ENCODE results near the gene MKRN2. TPM values are rescaled to one million over a fixed set of nuclear protein-coding genes. Genes with fewer than 3 reads are reported as not detected.

MKRN2 gene
- total RNA-seq, 1 experiment from 2014 or later = 27.9 TPM

DNA sequence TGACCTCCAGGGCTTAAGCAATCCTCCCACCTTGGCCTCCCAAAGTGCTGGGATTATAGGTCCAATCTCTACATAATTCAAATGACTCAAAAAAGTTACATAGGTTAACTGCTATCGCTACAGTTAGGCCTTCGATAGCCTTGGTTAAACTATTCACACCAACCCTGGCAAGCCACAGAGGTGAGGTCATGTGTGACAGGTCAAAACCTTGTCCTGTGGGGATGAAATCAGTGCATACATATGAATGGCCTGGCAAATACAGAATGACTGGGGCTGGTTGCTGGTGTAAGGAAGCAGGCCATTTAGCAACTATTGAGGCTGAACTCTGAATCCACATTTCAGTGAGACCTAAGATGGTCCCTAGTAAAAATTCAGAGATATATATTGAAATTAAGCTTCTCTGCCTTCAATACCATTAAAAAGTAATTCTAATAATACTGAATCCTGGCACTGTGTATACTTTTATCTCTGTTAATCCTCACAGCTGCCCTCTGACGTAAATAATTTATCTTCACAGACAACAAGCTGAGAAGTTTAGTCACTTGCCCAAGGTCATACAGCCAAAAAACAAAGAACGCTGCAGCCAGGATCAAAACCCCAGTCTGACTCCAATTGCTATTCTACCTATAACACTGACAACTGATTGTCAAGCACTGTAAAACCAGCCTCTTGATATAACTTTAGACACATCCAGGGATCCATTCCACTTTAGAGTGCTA lies 35.3 kb downstream of the MKRN2 start:
- Histone ChIP-seq H3K4me1 (ENCODE audit: control insufficient read depth in 1 of 2, insufficient read depth in 2 of 2, low read length in 2 of 2) (no peaks in the 10 kb centered on the region), H3K4me2 (ENCODE audit: low read length) (no peak overlapping the region), H3K27ac (ENCODE audit: low read depth, low read length) (no peak overlapping the region), H3K79me2 (ENCODE audit: insufficient read depth, low read length) (no peaks in the 10 kb centered on the region), H3K36me3 (ENCODE audit: control insufficient read depth in 1 of 2, insufficient read depth in 2 of 2, low read length in 2 of 2) (peaks cover 24 to 32% of the 10 kb centered on the region in 2 experiments; a peak in 3 of 4 replicates), H4K20me1 (ENCODE audit: insufficient read depth) (no peaks in the 10 kb centered on the region), H3K4me3 (replicated peaks in 1 of 2; ENCODE audit: low read depth in 1 of 2, low read length in 2 of 2) (no peak overlapping the region), H3K9me3 (ENCODE audit: control insufficient read depth in 1 of 2, insufficient read depth in 1 of 2, low read depth in 1 of 2, low read length in 2 of 2) (no peaks in the 10 kb centered on the region), H2AFZ (ENCODE audit: low read depth, low read length, poor library complexity, severe bottlenecking) (no peak overlapping the region), H3K9me2 (ENCODE audit: insufficient read depth) (no peaks in the 10 kb centered on the region), H3K27me3 (ENCODE audit: insufficient read depth, low read length) (no peaks in the 10 kb centered on the region), H3K9ac (ENCODE audit: low read length) (no peak overlapping the region)
- POLR2A ChIA-PET = interaction anchor here (0.7 kb wide), 1 partner anchor 10 kb away, joined by 4 read pairs; no protein-coding TSS in a partner anchor
- intact Hi-C loops (cut with micrococcal nuclease) = no loop called here
- CTCF ChIA-PET = no interaction called here
- no peak for ATAC-seq
- RAD21 ChIA-PET (ENCODE audit: low non-redundant PET in 1 of 2, low total read pairs in 2 of 2, uncharacterized antibody in 2 of 2, unreplicated experiment in 2 of 2) = no interaction called here
- no peak for DNase-seq (ENCODE audit: low read depth, low spot score)
- BruUV-seq (replicated peaks) = no TSS peak
- TF ChIP-seq REST (IDR thresholded peaks at IDR 0.05; ENCODE audit: low read depth) = no peak

- no peaks in the 10 kb centered on the region for H3K79me2 ChIP-seq (ENCODE audit: insufficient read depth, low read length)
- H3K4me1 ChIP-seq (ENCODE audit: control insufficient read depth in 1 of 2, insufficient read depth in 2 of 2, low read length in 2 of 2) = no peaks in the 10 kb centered on the region
- no peaks in the 10 kb centered on the region for H3K9me3 ChIP-seq (ENCODE audit: control insufficient read depth in 1 of 2, insufficient read depth in 1 of 2, low read depth in 1 of 2, low read length in 2 of 2)
- POLR2A ChIA-PET = no interaction called here
- no peaks in the 10 kb centered on the region for H3K9me2 ChIP-seq (ENCODE audit: insufficient read depth)
- H3K36me3 ChIP-seq (ENCODE audit: control insufficient read depth in 1 of 2, insufficient read depth in 2 of 2, low read length in 2 of 2) = peaks cover 16 to 30% of the 10 kb centered on the region in 2 experiments; a peak in 3 of 4 replicates
- intact Hi-C loops (cut with micrococcal nuclease) = no loop called here
- no peak overlapping the region for H3K9ac ChIP-seq (ENCODE audit: low read length)
- RAD21 ChIA-PET (ENCODE audit: low non-redundant PET in 1 of 2, low total read pairs in 2 of 2, uncharacterized antibody in 2 of 2, unreplicated experiment in 2 of 2) = no interaction called here
- no peaks in the 10 kb centered on the region for H3K27me3 ChIP-seq (ENCODE audit: insufficient read depth, low read length)
- H3K4me2 ChIP-seq (ENCODE audit: low read length) = no peak overlapping the region
- no peak overlapping the region for H2AFZ ChIP-seq (ENCODE audit: low read depth, low read length, poor library complexity, severe bottlenecking)
- H3K27ac ChIP-seq (ENCODE audit: low read depth, low read length) = no peak overlapping the region
- no peak overlapping the region for H3K4me3 ChIP-seq (replicated peaks in 1 of 2; ENCODE audit: low read depth in 1 of 2, low read length in 2 of 2)
- no peak for ATAC-seq
- H4K20me1 ChIP-seq (ENCODE audit: insufficient read depth) = no peaks in the 10 kb centered on the region
- BruUV-seq (replicated peaks) = no TSS peak
- DNase-seq (ENCODE audit: low read depth, low spot score) = no peak
- CTCF ChIA-PET = no interaction called here
- TF ChIP-seq, protein P1, sequence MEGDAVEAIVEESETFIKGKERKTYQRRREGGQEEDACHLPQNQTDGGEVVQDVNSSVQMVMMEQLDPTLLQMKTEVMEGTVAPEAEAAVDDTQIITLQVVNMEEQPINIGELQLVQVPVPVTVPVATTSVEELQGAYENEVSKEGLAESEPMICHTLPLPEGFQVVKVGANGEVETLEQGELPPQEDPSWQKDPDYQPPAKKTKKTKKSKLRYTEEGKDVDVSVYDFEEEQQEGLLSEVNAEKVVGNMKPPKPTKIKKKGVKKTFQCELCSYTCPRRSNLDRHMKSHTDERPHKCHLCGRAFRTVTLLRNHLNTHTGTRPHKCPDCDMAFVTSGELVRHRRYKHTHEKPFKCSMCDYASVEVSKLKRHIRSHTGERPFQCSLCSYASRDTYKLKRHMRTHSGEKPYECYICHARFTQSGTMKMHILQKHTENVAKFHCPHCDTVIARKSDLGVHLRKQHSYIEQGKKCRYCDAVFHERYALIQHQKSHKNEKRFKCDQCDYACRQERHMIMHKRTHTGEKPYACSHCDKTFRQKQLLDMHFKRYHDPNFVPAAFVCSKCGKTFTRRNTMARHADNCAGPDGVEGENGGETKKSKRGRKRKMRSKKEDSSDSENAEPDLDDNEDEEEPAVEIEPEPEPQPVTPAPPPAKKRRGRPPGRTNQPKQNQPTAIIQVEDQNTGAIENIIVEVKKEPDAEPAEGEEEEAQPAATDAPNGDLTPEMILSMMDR (IDR thresholded peaks at IDR 0.05 in 2 of 3, conservative IDR thresholded peaks at IDR 0.05 in 1 of 3; ENCODE audit: borderline replicate concordance in 1 of 3, insufficient read depth in 1 of 3, low read depth in 2 of 3, low read length in 2 of 3) = no peak
- no peak for TF ChIP-seq CEBPB (IDR thresholded peaks at IDR 0.05; ENCODE audit: low read depth)
- TF ChIP-seq, protein P2, sequence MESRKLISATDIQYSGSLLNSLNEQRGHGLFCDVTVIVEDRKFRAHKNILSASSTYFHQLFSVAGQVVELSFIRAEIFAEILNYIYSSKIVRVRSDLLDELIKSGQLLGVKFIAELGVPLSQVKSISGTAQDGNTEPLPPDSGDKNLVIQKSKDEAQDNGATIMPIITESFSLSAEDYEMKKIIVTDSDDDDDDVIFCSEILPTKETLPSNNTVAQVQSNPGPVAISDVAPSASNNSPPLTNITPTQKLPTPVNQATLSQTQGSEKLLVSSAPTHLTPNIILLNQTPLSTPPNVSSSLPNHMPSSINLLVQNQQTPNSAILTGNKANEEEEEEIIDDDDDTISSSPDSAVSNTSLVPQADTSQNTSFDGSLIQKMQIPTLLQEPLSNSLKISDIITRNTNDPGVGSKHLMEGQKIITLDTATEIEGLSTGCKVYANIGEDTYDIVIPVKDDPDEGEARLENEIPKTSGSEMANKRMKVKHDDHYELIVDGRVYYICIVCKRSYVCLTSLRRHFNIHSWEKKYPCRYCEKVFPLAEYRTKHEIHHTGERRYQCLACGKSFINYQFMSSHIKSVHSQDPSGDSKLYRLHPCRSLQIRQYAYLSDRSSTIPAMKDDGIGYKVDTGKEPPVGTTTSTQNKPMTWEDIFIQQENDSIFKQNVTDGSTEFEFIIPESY (IDR thresholded peaks at IDR 0.05; ENCODE audit: extremely low read depth, insufficient replicate concordance, low read length) = no peak
- TF ChIP-seq YY1 (IDR thresholded peaks at IDR 0.05; ENCODE audit: extremely low read depth, insufficient replicate concordance, low read depth, low read length) = no peak
- TF ChIP-seq ELF1 (IDR thresholded peaks at IDR 0.05; ENCODE audit: borderline replicate concordance, low read depth) = no peak
- TF ChIP-seq EGR1 (IDR thresholded peaks at IDR 0.05; ENCODE audit: low read depth) = no peak
- no peak for TF ChIP-seq ZNF274 (IDR thresholded peaks at IDR 0.05; ENCODE audit: low read depth, low read length)
- TF ChIP-seq RAD21 (IDR thresholded peaks at IDR 0.05; ENCODE audit: low read depth) = no peak
- TF ChIP-seq EZH2phosphoT487 (IDR thresholded peaks at IDR 0.05; ENCODE audit: borderline replicate concordance) = no peak
- no peak for TF ChIP-seq ZFX (IDR thresholded peaks at IDR 0.05)
These were observed 36.6 kb downstream of the MKRN2 start for GRCh38 chr3:12593473-12593872.

All from HCT116 (cell line).